Measurements from ENCODE around the gene OR10H1. TPM values are rescaled to one million over a fixed set of nuclear protein-coding genes. Genes with fewer than 3 reads are reported as not detected.

The OR10H1 gene
- total RNA-seq, 1 experiment from 2014 or later: 0.17 TPM

GRCh38 chr19:15838351-15838750, 22.9 kb upstream of the OR10H1 start:
- H2AFZ ChIP-seq (ENCODE audit: low read depth, low read length, poor library complexity, severe bottlenecking): no peak overlapping the region
- CTCF ChIA-PET: interaction anchor here (0.6 to 1.1 kb wide), 2 partner anchors 209 to 347 kb away, joined by 3 read pairs; partner anchors contain the start of gene FAM32A
- H3K79me2 ChIP-seq (ENCODE audit: insufficient read depth, low read length): peaks cover 14% of the 10 kb centered on the region
- peak overlapping the region; percentile 100 for H3K27ac ChIP-seq (ENCODE audit: low read depth, low read length)
- H3K4me2 ChIP-seq (ENCODE audit: low read length): peak overlapping the region; percentile 78
- no peaks in the 10 kb centered on the region for H3K27me3 ChIP-seq (ENCODE audit: insufficient read depth, low read length)
- BruUV-seq (replicated peaks): no TSS peak
- no peak for DNase-seq (ENCODE audit: low read depth, low spot score)
- H3K36me3 ChIP-seq (ENCODE audit: control insufficient read depth in 1 of 2, insufficient read depth in 2 of 2, low read length in 2 of 2): peaks cover 0 to 14% of the 10 kb centered on the region in 2 experiments; a peak in 1 of 4 replicates
- POLR2A ChIA-PET: interaction anchor here (0.6 to 2.4 kb wide), 2 partner anchors 26 to 1148 kb away, joined by 3 to 19 read pairs; no protein-coding TSS in a partner anchor
- peak overlapping the region; percentile 59 to 60 for H3K4me3 ChIP-seq (replicated peaks in 1 of 2; ENCODE audit: low read depth in 1 of 2, low read length in 2 of 2)
- no peaks in the 10 kb centered on the region for H3K9me3 ChIP-seq (ENCODE audit: control insufficient read depth in 1 of 2, insufficient read depth in 1 of 2, low read depth in 1 of 2, low read length in 2 of 2)
- RAD21 ChIA-PET (ENCODE audit: low non-redundant PET in 1 of 2, low total read pairs in 2 of 2, uncharacterized antibody in 2 of 2, unreplicated experiment in 2 of 2): no interaction called here
- no peak for ATAC-seq
- H3K9ac ChIP-seq (ENCODE audit: low read length): peak overlapping the region; percentile 97
- intact Hi-C loops (cut with micrococcal nuclease): loop anchor here (5.0 kb wide), 2 partner anchors 229 to 344 kb away; no protein-coding TSS in a partner anchor
- TF ChIP-seq EZH2 (IDR thresholded peaks at IDR 0.05): no peak
- no peak for TF ChIP-seq SIN3A (IDR thresholded peaks at IDR 0.05; ENCODE audit: low read depth)
- TF ChIP-seq CEBPB (IDR thresholded peaks at IDR 0.05; ENCODE audit: low read depth): no peak
- TF ChIP-seq ZBTB33 (IDR thresholded peaks at IDR 0.05; ENCODE audit: extremely low read depth, insufficient replicate concordance, low read length): no peak
- TF ChIP-seq YY1 (IDR thresholded peaks at IDR 0.05; ENCODE audit: extremely low read depth, insufficient replicate concordance, low read depth, low read length): no peak
- no peak for TF ChIP-seq FOSL1 (IDR thresholded peaks at IDR 0.05; ENCODE audit: low read depth)
- no peak for TF ChIP-seq EGR1 (IDR thresholded peaks at IDR 0.05; ENCODE audit: low read depth)
- no peak for TF ChIP-seq ZNF274 (IDR thresholded peaks at IDR 0.05; ENCODE audit: low read depth, low read length)
- no peak for TF ChIP-seq ELF1 (IDR thresholded peaks at IDR 0.05; ENCODE audit: borderline replicate concordance, low read depth)
- TF ChIP-seq POLR2AphosphoS5 (IDR thresholded peaks at IDR 0.05; ENCODE audit: low read depth, low read length): no peak
- TF ChIP-seq MAX (IDR thresholded peaks at IDR 0.05): no peak
- TF ChIP-seq CTCF (IDR thresholded peaks at IDR 0.05 in 2 of 3, conservative IDR thresholded peaks at IDR 0.05 in 1 of 3; ENCODE audit: borderline replicate concordance in 1 of 3, insufficient read depth in 1 of 3, low read depth in 2 of 3, low read length in 2 of 3): no peak
- TF ChIP-seq CBX3 (IDR thresholded peaks at IDR 0.05; ENCODE audit: low read depth): no peak
- no peak for TF ChIP-seq EZH2phosphoT487 (IDR thresholded peaks at IDR 0.05; ENCODE audit: borderline replicate concordance)
- TF ChIP-seq TCF7L2 (IDR thresholded peaks at IDR 0.05; ENCODE audit: borderline replicate concordance, extremely low read depth, insufficient read depth, insufficient read length): no peak
- H3K4me1 ChIP-seq (ENCODE audit: control insufficient read depth in 1 of 2, insufficient read depth in 2 of 2, low read length in 2 of 2): peaks cover 37 to 80% of the 10 kb centered on the region in 2 experiments
- no peaks in the 10 kb centered on the region for H3K9me2 ChIP-seq (ENCODE audit: insufficient read depth)
- H4K20me1 ChIP-seq (ENCODE audit: insufficient read depth): no peaks in the 10 kb centered on the region

Data from HCT116 (cell line).